Mesendoderm (in vitro differentiated cells): Measurements from ENCODE around the gene ERICH6B.

Experiments
- DNase-seq: peaks from one replicate; pipeline ENCODE4 v3.0.0; 2013
- H2AK5ac ChIP-seq: 2 replicates; pipeline ENCODE4 v1.6.1; 2013; ENCODE audit warnings: low read length, inconsistent platforms
- H2BK120ac ChIP-seq: 2 replicates; pipeline ENCODE4 v1.6.1; 2013; ENCODE audit warnings: low read depth, mild to moderate bottlenecking, low read length, moderate library complexity, mixed read lengths
- H2BK15ac ChIP-seq: replicated peaks from 2 replicates; pipeline ENCODE4 v1.6.1; 2013; ENCODE audit warnings: low read depth, mild to moderate bottlenecking, moderate library complexity
- H2BK5ac ChIP-seq: 2 replicates; pipeline ENCODE4 v1.6.1; 2013; ENCODE audit warnings: low read length, inconsistent platforms
- H3K18ac ChIP-seq: 2 replicates; pipeline ENCODE4 v1.6.1; 2013; ENCODE audit warnings: mild to moderate bottlenecking, low read length, mixed read lengths
- H3K23ac ChIP-seq: one replicate; pipeline ENCODE4 v1.6.1; 2013; ENCODE audit warnings: low read length
- H3K27ac ChIP-seq: 2 replicates; pipeline ENCODE4 v1.5.1; 2013; ENCODE audit warnings: low read depth, mild to moderate bottlenecking, inconsistent platforms, low read length, moderate library complexity
- H3K27me3 ChIP-seq: 2 replicates; pipeline ENCODE4 v1.6.1; 2013; ENCODE audit warnings: low read length, control low read depth, mild to moderate bottlenecking, inconsistent platforms; ENCODE audit not compliant: insufficient read depth, poor library complexity
- H3K36me3 ChIP-seq: 2 replicates; pipeline ENCODE4 v1.6.1; 2013; ENCODE audit warnings: low read length, inconsistent platforms; ENCODE audit not compliant: control insufficient read depth, insufficient read depth
- H3K4ac ChIP-seq: one replicate; pipeline ENCODE4 v1.6.1; 2013; ENCODE audit warnings: low read depth, mild to moderate bottlenecking, low read length, moderate library complexity
- H3K4me1 ChIP-seq: 2 replicates; pipeline ENCODE4 v1.6.1; 2013; ENCODE audit warnings: low read depth, low read length, inconsistent platforms; ENCODE audit not compliant: control insufficient read depth
- H3K4me2 ChIP-seq: 2 replicates; pipeline ENCODE4 v1.6.1; 2013; ENCODE audit warnings: low read length
- H3K4me3 ChIP-seq: 2 replicates; pipeline ENCODE4 v1.5.1; 2013; ENCODE audit warnings: mild to moderate bottlenecking, low read length
- H3K56ac ChIP-seq: one replicate; pipeline ENCODE4 v1.6.1; 2013; ENCODE audit warnings: low read length
- H3K79me1 ChIP-seq: 2 replicates; pipeline ENCODE4 v1.6.1; 2013; ENCODE audit warnings: low read length, inconsistent platforms
- H3K79me2 ChIP-seq: 2 replicates; pipeline ENCODE4 v1.6.1; 2013; ENCODE audit warnings: mild to moderate bottlenecking, low read length; ENCODE audit not compliant: control insufficient read depth, insufficient read depth
- H3K9ac ChIP-seq: 2 replicates; pipeline ENCODE4 v1.6.1; 2013; ENCODE audit warnings: low read length, inconsistent platforms
- H4K5ac ChIP-seq: one replicate; pipeline ENCODE4 v1.6.1; 2013; ENCODE audit warnings: low read length
- H4K8ac ChIP-seq: one replicate; pipeline ENCODE4 v1.6.1; 2013; ENCODE audit warnings: low read depth, mild to moderate bottlenecking, control low read depth, low read length, moderate library complexity
- WGBS: extraction: QIAGEN DNeasy Blood & Tissue Kit; methylation state at CpG from one replicate; pipeline ENCODE4 v1.1.7; 2013; ENCODE audit warnings: low lambda C conversion rate, missing lambda C conversion rate; ENCODE audit not compliant: insufficient coverage; ENCODE audit errors: extremely low coverage; 5-methylcytosine and 5-hydroxymethylcytosine counted together

The ERICH6B gene

DNA sequence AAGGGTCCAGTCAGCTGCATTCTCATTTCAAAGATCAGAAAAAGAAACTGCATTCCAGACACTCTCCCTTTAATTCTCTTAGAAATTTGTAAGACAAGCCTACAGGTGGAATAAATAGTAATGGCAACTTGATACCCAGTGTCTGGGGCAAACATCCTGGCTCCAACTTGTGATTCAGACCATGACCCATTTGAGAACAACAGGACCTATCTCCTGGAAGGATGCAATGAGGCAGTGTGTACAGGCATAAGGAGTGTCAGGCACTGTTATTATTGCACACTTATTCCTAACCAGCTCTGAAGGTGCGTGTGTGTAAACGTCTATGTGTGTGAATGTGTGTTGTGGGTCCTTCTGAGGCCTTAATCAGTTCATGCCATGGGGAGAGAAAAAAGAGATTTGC is 13.9 kb downstream of the ERICH6B start:
- no peaks in the 10 kb centered on the region for H3K27me3 ChIP-seq
- no peak overlapping the region for H3K9ac ChIP-seq
- no peak overlapping the region for H3K4me2 ChIP-seq
- H2BK15ac ChIP-seq = no peak overlapping the region
- H4K5ac ChIP-seq = no peak overlapping the region
- H3K18ac ChIP-seq = no peak overlapping the region
- WGBS = no CpG with 5 or more reads among the region's 2 CpGs
- H2AK5ac ChIP-seq = no peak overlapping the region
- DNase-seq = no peak
- H3K56ac ChIP-seq = no peak overlapping the region
- H3K4me1 ChIP-seq = no peaks in the 10 kb centered on the region
- no peak overlapping the region for H3K27ac ChIP-seq
- H3K79me1 ChIP-seq = no peaks in the 10 kb centered on the region
- H3K79me2 ChIP-seq = no peaks in the 10 kb centered on the region
- H3K36me3 ChIP-seq = no peaks in the 10 kb centered on the region
- no peak overlapping the region for H3K4ac ChIP-seq
- H2BK120ac ChIP-seq = no peak overlapping the region
- no peak overlapping the region for H2BK5ac ChIP-seq
- H3K4me3 ChIP-seq = no peak overlapping the region
- no peak overlapping the region for H3K23ac ChIP-seq
- H4K8ac ChIP-seq = no peak overlapping the region

GRCh38 chr13:45598597-45598996 is 16.9 kb downstream of the ERICH6B start:
- Histone ChIP-seq H3K18ac (no peak overlapping the region), H2AK5ac (no peak overlapping the region), H3K27ac (no peak overlapping the region), H3K79me2 (no peaks in the 10 kb centered on the region), H4K8ac (no peak overlapping the region), H3K79me1 (no peaks in the 10 kb centered on the region), H2BK120ac (no peak overlapping the region), H3K9ac (no peak overlapping the region), H4K5ac (no peak overlapping the region), H3K36me3 (no peaks in the 10 kb centered on the region), H3K23ac (no peak overlapping the region), H3K4me3 (no peak overlapping the region), H3K27me3 (no peaks in the 10 kb centered on the region), H2BK5ac (no peak overlapping the region), H3K4ac (no peak overlapping the region), H3K4me2 (no peak overlapping the region), H3K4me1 (no peaks in the 10 kb centered on the region), H2BK15ac (no peak overlapping the region), H3K56ac (no peak overlapping the region)
- WGBS = no CpG with 5 or more reads among the region's 4 CpGs
- no peak for DNase-seq

DNA sequence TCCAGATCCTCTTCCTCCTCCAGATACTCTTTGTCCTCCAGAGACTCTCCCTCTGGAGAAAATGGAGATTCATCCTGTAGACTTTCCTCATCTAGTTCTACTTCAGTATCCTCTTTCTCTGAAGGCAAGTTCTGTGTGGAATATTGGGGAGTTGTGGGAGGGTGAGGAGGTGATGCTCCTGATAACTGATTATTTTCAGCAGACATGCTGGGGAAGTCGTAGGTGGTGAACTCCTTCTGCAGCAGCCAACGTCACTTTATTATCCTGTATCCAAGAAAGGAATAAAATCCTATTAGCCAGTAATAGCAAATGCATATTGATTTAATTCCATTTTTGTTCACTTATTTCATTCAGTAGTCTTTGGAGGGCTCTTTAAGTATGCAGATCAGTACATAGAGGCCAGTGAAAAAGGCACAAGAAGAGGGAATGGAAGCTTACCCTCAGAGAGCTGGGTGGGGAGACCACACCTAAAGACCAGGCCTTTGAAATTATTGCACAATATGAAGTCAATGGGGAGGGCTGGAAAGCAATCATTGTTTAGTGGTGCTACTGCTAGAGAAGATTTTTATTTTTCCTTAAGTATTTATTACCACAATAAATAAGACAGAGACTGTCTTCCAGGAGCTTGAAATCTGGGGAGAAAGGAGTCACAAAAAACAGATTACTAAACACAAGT is 18.6 kb downstream of the ERICH6B start:
- H2BK120ac ChIP-seq = no peak overlapping the region
- no peaks in the 10 kb centered on the region for H3K27me3 ChIP-seq
- H3K36me3 ChIP-seq = no peaks in the 10 kb centered on the region
- no peak overlapping the region for H3K4me3 ChIP-seq
- H2BK15ac ChIP-seq = no peak overlapping the region
- H3K79me1 ChIP-seq = no peaks in the 10 kb centered on the region
- H3K4ac ChIP-seq = no peak overlapping the region
- H4K5ac ChIP-seq = no peak overlapping the region
- H2AK5ac ChIP-seq = no peak overlapping the region
- no peak overlapping the region for H3K23ac ChIP-seq
- H3K27ac ChIP-seq = no peak overlapping the region
- no peak overlapping the region for H3K56ac ChIP-seq
- H3K4me1 ChIP-seq = no peaks in the 10 kb centered on the region
- no peaks in the 10 kb centered on the region for H3K79me2 ChIP-seq
- no peak overlapping the region for H3K4me2 ChIP-seq
- no peak overlapping the region for H3K9ac ChIP-seq
- H4K8ac ChIP-seq = no peak overlapping the region
- no peak overlapping the region for H2BK5ac ChIP-seq
- H3K18ac ChIP-seq = no peak overlapping the region
- no CpG with 5 or more reads among the region's 2 CpGs for WGBS
- DNase-seq = no peak

DNA sequence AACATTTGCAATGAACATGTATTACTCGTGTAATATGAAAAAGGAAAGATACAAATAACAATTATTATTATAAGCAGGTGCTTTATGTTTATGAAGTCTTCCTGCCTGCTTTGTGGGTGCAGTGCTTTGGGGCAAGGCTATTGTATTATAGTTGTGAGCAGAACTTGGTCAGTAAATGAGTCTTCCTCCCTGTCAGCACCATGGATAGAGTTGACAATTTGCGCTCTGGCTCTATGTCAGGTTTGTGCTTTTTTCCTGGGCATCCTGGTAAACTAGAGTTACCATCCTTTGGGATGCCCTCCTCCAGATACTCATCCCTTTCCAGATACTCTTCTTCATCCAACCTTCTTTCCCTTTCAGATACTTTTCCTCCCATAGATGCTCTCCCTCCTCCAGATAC is 19.6 kb downstream of the ERICH6B start:
- peak; percentile 10 for DNase-seq
- WGBS = no CpG with 5 or more reads among the region's 2 CpGs

GRCh38 chr13:45594764-45595163 is 20.8 kb downstream of the ERICH6B start:
- H3K36me3 ChIP-seq = no peaks in the 10 kb centered on the region
- no peak overlapping the region for H2BK120ac ChIP-seq
- no peak overlapping the region for H3K27ac ChIP-seq
- no peak overlapping the region for H2AK5ac ChIP-seq
- H3K27me3 ChIP-seq = no peaks in the 10 kb centered on the region
- H3K23ac ChIP-seq = no peak overlapping the region
- no peak overlapping the region for H3K56ac ChIP-seq
- no peak overlapping the region for H4K8ac ChIP-seq
- H3K18ac ChIP-seq = no peak overlapping the region
- WGBS = no CpG with 5 or more reads among the region's 3 CpGs
- H3K4me3 ChIP-seq = no peak overlapping the region
- DNase-seq = no peak
- no peaks in the 10 kb centered on the region for H3K4me1 ChIP-seq
- no peak overlapping the region for H3K4me2 ChIP-seq
- no peak overlapping the region for H3K4ac ChIP-seq
- H3K9ac ChIP-seq = no peak overlapping the region
- no peaks in the 10 kb centered on the region for H3K79me2 ChIP-seq
- no peak overlapping the region for H2BK5ac ChIP-seq
- H3K79me1 ChIP-seq = no peaks in the 10 kb centered on the region
- H2BK15ac ChIP-seq = no peak overlapping the region
- H4K5ac ChIP-seq = no peak overlapping the region

More for the DNA sequence above, 19.6 kb downstream of the ERICH6B start:
- Histone ChIP-seq H3K9ac (no peak overlapping the region), H3K4me1 (no peaks in the 10 kb centered on the region), H2BK15ac (no peak overlapping the region), H4K5ac (no peak overlapping the region), H2AK5ac (no peak overlapping the region), H3K18ac (no peak overlapping the region), H3K36me3 (no peaks in the 10 kb centered on the region), H3K27me3 (no peaks in the 10 kb centered on the region), H3K4me2 (no peak overlapping the region), H3K4ac (no peak overlapping the region), H3K56ac (no peak overlapping the region), H3K79me1 (no peaks in the 10 kb centered on the region), H3K79me2 (no peaks in the 10 kb centered on the region), H2BK5ac (no peak overlapping the region), H2BK120ac (no peak overlapping the region), H4K8ac (no peak overlapping the region), H3K4me3 (no peak overlapping the region), H3K23ac (no peak overlapping the region), H3K27ac (no peak overlapping the region)

DNA sequence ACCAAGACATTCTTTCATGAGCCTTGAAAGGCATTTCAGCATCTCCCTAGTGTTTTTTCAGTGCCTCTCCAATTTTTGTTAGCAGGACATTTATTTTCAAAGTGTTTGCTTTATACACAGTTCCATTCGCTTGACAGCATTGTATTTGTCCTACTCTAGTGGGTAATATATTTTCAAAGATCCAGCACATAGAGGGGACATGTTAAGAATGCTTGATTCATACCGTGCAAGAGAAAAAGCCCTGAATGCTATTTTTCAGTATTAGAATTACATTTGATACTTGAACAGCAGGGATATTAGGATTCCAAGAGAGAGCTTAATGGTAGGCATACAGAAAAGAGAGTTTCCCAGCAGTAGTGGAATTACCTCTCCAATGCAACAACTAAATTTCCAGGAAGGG is 21.3 kb downstream of the ERICH6B start:
- Histone ChIP-seq H3K23ac (no peak overlapping the region), H4K5ac (no peak overlapping the region), H3K9ac (no peak overlapping the region), H4K8ac (no peak overlapping the region), H3K79me2 (no peaks in the 10 kb centered on the region), H2BK5ac (no peak overlapping the region), H3K4me2 (no peak overlapping the region), H3K56ac (no peak overlapping the region), H3K36me3 (no peaks in the 10 kb centered on the region), H3K4me1 (no peaks in the 10 kb centered on the region), H2AK5ac (no peak overlapping the region), H2BK120ac (no peak overlapping the region), H3K79me1 (no peaks in the 10 kb centered on the region), H3K18ac (no peak overlapping the region), H3K27me3 (no peaks in the 10 kb centered on the region), H2BK15ac (no peak overlapping the region), H3K4me3 (no peak overlapping the region), H3K4ac (no peak overlapping the region), H3K27ac (no peak overlapping the region)
- no CpG with 5 or more reads among the region's 2 CpGs for WGBS
- DNase-seq = no peak
